H9 (cell line): ENCODE results near the gene EPB41. TPM values are rescaled to one million over a fixed set of nuclear protein-coding genes. Genes with fewer than 3 reads are reported as not detected.

Experiments used
- DNase-seq: peaks from one replicate; pipeline ENCODE4 v3.0.0-alpha.2; 2017
- H2AFZ ChIP-seq: one replicate; pipeline ENCODE4 v1.6.1; 2013; ENCODE audit warnings: mild to moderate bottlenecking, low read length, control low read depth, moderate library complexity
- H2AK5ac ChIP-seq: 2 replicates; pipeline ENCODE4 v1.6.1; 2013; ENCODE audit warnings: low read length, control low read depth, mixed read lengths; ENCODE audit not compliant: insufficient read length
- H2BK120ac ChIP-seq: one replicate; pipeline ENCODE4 v1.6.1; 2013; ENCODE audit warnings: low read depth, mild to moderate bottlenecking, low read length, control low read depth, inconsistent platforms; ENCODE audit not compliant: poor library complexity, severe bottlenecking
- H2BK12ac ChIP-seq: 2 replicates; pipeline ENCODE4 v1.6.1; 2013; ENCODE audit warnings: low read length, control low read depth, mixed read lengths, low read depth; ENCODE audit not compliant: insufficient read length
- H2BK15ac ChIP-seq: 2 replicates; pipeline ENCODE4 v1.6.1; 2013; ENCODE audit warnings: low read depth, low read length, control low read depth
- H2BK20ac ChIP-seq: one replicate; pipeline ENCODE4 v1.6.1; 2013; ENCODE audit warnings: low read depth, mild to moderate bottlenecking, low read length, control low read depth, inconsistent platforms; ENCODE audit not compliant: poor library complexity, severe bottlenecking
- H2BK5ac ChIP-seq: 2 replicates; pipeline ENCODE4 v1.6.1; 2013; ENCODE audit warnings: low read length, control low read depth, mixed read lengths; ENCODE audit not compliant: insufficient read length
- H3K14ac ChIP-seq: 2 replicates; pipeline ENCODE4 v1.6.1; 2013; ENCODE audit warnings: low read length, control low read depth; ENCODE audit not compliant: insufficient read depth
- H3K18ac ChIP-seq: 2 replicates; pipeline ENCODE4 v1.6.1; 2013; ENCODE audit warnings: low read depth, mild to moderate bottlenecking, mixed read lengths, low read length, control low read depth; ENCODE audit not compliant: insufficient read length
- H3K23ac ChIP-seq: 2 replicates; pipeline ENCODE4 v1.6.1; 2013; ENCODE audit warnings: low read length, control low read depth, mixed read lengths, low read depth; ENCODE audit not compliant: insufficient read length
- H3K23me2 ChIP-seq: 2 replicates; pipeline ENCODE4 v1.6.1; 2013; ENCODE audit warnings: low read depth, mild to moderate bottlenecking, mixed read lengths, low read length, control low read depth; ENCODE audit not compliant: insufficient read length, poor library complexity, severe bottlenecking
- H3K27ac ChIP-seq: 2 replicates; pipeline ENCODE4 v1.5.1; 2013; ENCODE audit warnings: low read length, control low read depth, mixed read lengths, low read depth; ENCODE audit not compliant: insufficient read length
- H3K27me3 ChIP-seq: 2 replicates; pipeline ENCODE4 v1.6.1; 2013; ENCODE audit warnings: low read length, control low read depth, inconsistent platforms; ENCODE audit not compliant: insufficient read depth
- H3K4ac ChIP-seq: 2 replicates; pipeline ENCODE4 v1.6.1; 2013; ENCODE audit warnings: low read depth, mild to moderate bottlenecking, control low read depth, inconsistent platforms, low read length, moderate library complexity
- H3K4me1 ChIP-seq: 2 replicates; pipeline ENCODE4 v1.6.1; 2013; ENCODE audit warnings: low read length, control low read depth, inconsistent platforms; ENCODE audit not compliant: insufficient read depth
- H3K4me2 ChIP-seq: 2 replicates; pipeline ENCODE4 v1.6.1; 2013; ENCODE audit warnings: low read length, control low read depth, mixed read lengths; ENCODE audit not compliant: insufficient read length, insufficient read depth
- H3K56ac ChIP-seq: 2 replicates; pipeline ENCODE4 v1.6.1; 2013; ENCODE audit warnings: low read depth, mild to moderate bottlenecking, mixed read lengths, low read length, control low read depth; ENCODE audit not compliant: insufficient read length
- H3K79me1 ChIP-seq: 2 replicates; pipeline ENCODE4 v1.6.1; 2013; ENCODE audit warnings: low read depth, mild to moderate bottlenecking, moderate library complexity, low read length, control low read depth, inconsistent platforms; ENCODE audit not compliant: insufficient read depth, poor library complexity, severe bottlenecking
- H3K79me2 ChIP-seq: 2 replicates; pipeline ENCODE4 v1.6.1; 2013; ENCODE audit warnings: low read length, control low read depth, inconsistent platforms; ENCODE audit not compliant: insufficient read depth
- H3K9ac ChIP-seq: 2 replicates; pipeline ENCODE4 v1.6.1; 2013; ENCODE audit warnings: low read length, control low read depth, mixed read lengths; ENCODE audit not compliant: insufficient read length; ENCODE audit errors: extremely low read depth
- H3K9me3 ChIP-seq: one replicate; pipeline ENCODE4 v1.6.1; 2013; ENCODE audit warnings: low read depth, low read length, inconsistent platforms; ENCODE audit not compliant: control insufficient read depth
- H3T11ph ChIP-seq: one replicate; pipeline ENCODE4 v1.6.1; 2013; ENCODE audit warnings: mild to moderate bottlenecking, low read length, control low read depth, inconsistent platforms
- H4K20me1 ChIP-seq: one replicate; pipeline ENCODE4 v1.6.1; 2013; ENCODE audit not compliant: control insufficient read depth, insufficient read length, insufficient read depth
- H4K5ac ChIP-seq: 2 replicates; pipeline ENCODE4 v1.6.1; 2013; ENCODE audit warnings: low read depth, mild to moderate bottlenecking, mixed read lengths, low read length, control low read depth; ENCODE audit not compliant: insufficient read length
- H4K8ac ChIP-seq: replicated peaks from 2 replicates; pipeline ENCODE4 v1.6.1; 2013; ENCODE audit warnings: low read length, control low read depth, mixed read lengths, low read depth; ENCODE audit not compliant: insufficient read length
- H4K91ac ChIP-seq: 2 replicates; pipeline ENCODE4 v1.6.1; 2013; ENCODE audit warnings: low read depth, mild to moderate bottlenecking, moderate library complexity, mixed read lengths, low read length, control low read depth; ENCODE audit not compliant: insufficient read length
- H3K27ac Mint-ChIP-seq, 3 experiments: 2 replicates in 2 of 3; 3 replicates in 1 of 3; pipeline ENCODE4 v1.8.0; 2020 to 2021; ENCODE audit warnings: mixed read lengths in 3 of 3, mild to moderate bottlenecking in 1 of 3, moderate library complexity in 1 of 3
- H3K27me3 Mint-ChIP-seq: 2 replicates; pipeline ENCODE4 v1.8.0; 2021; ENCODE audit warnings: low read depth, mild to moderate bottlenecking, moderate library complexity, mixed read lengths
- H3K36me3 Mint-ChIP-seq, 3 experiments: 2 replicates in 2 of 3; 3 replicates in 1 of 3; pipeline ENCODE4 v1.8.0; 2020 to 2021; ENCODE audit warnings: low read depth in 3 of 3, mixed read lengths in 3 of 3; ENCODE audit not compliant: insufficient read depth in 1 of 3
- H3K4me1 Mint-ChIP-seq, 2 experiments: 2 replicates each; pipeline ENCODE4 v1.8.0; 2020; ENCODE audit warnings: mixed read lengths in 2 of 2
- H3K4me3 Mint-ChIP-seq, 2 experiments: 2 replicates in 1 of 2; 3 replicates in 1 of 2; pipeline ENCODE4 v1.8.0; 2020 to 2021; ENCODE audit warnings: mild to moderate bottlenecking in 2 of 2, mixed read lengths in 2 of 2, moderate library complexity in 1 of 2
- H3K9me3 Mint-ChIP-seq, 2 experiments: 2 replicates in 1 of 2; 3 replicates in 1 of 2; pipeline ENCODE4 v1.8.0; 2020; ENCODE audit warnings: mild to moderate bottlenecking in 2 of 2, mixed read lengths in 2 of 2, moderate library complexity in 1 of 2
- WGBS: extraction: QIAGEN DNeasy Blood & Tissue Kit; methylation state at CpG from one replicate; pipeline ENCODE4 v1.1.7; 2013; ENCODE audit warnings: missing lambda C conversion rate, low lambda C conversion rate, mixed read lengths; ENCODE audit not compliant: insufficient read length; ENCODE audit errors: extremely low coverage; 5-methylcytosine and 5-hydroxymethylcytosine counted together
- total RNA-seq: library from RNA; stranded (reverse); gene quantifications from 2 replicates; pipeline ENCODE4 v1.2.1, GENCODE V29; 2021
- TF ChIP-seq, protein P1 (sequence below): fragments of 200-600 bp; sonication (generic); conservative IDR thresholded peaks from 3 replicates; pipeline ENCODE4 v1.8.0; 2021; ENCODE audit warnings: antibody characterized with exemption, mild to moderate bottlenecking

The EPB41 gene
- total RNA-seq, 1 experiment from 2014 or later: 75.4 TPM

DNA sequence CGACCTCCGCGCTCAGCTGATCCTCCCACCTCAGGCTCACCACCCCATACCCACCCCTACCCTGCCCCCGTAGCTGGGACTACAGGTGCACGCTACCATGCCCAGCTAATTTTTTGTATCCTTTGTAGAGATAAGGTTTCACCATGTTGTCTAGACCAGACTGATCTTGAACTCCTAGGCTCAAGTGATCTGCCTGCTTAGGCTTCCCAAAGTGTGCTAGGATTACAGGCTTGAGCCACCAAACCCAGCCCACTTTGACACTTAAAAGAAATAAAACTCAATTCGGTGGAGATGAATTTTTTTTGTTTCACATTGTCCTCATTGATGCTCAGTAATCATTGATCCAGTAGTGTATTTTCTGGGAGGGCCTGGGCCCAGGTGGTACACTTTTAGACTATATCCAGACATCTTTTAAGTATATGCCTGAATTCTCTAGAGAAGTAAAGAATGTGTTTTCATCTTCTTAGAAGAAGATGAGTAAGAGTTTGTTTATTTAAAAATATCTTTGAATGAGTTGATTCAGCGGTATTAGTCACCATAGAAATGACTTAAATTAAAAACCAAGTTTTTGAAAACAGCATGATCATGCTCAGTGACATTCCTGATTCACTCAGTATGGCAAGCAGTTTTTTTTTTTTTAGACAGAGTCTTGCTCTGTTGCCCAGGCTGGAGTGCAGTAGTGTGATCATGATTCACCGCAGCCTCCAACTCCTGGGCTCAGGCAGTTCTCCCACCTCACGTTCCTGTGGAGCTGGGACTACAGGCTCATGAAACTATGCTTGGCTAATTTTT, 57.8 kb downstream of the EPB41 start:
- H3K27me3 ChIP-seq: no peaks in the 10 kb centered on the region
- H2BK5ac ChIP-seq: no peak overlapping the region
- no peak for DNase-seq
- H2BK120ac ChIP-seq: no peak overlapping the region
- peaks cover 13 to 16% of the 10 kb centered on the region in 2 experiments for H3K4me1 Mint-ChIP-seq
- H3K4me2 ChIP-seq: no peak overlapping the region
- H3K36me3 Mint-ChIP-seq: no peaks in the 10 kb centered on the region
- H3K79me1 ChIP-seq: peaks cover 2% of the 10 kb centered on the region
- no CpG with 5 or more reads among the region's 9 CpGs for WGBS
- no peaks in the 10 kb centered on the region; the same call in 1 of the 2 replicates for H3K4me1 ChIP-seq
- no peaks in the 10 kb centered on the region for H3K23me2 ChIP-seq
- no peaks in the 10 kb centered on the region for H3K79me2 ChIP-seq
- H3K23ac ChIP-seq: no peak overlapping the region
- no peak overlapping the region for H2BK15ac ChIP-seq
- TF ChIP-seq, protein P1, sequence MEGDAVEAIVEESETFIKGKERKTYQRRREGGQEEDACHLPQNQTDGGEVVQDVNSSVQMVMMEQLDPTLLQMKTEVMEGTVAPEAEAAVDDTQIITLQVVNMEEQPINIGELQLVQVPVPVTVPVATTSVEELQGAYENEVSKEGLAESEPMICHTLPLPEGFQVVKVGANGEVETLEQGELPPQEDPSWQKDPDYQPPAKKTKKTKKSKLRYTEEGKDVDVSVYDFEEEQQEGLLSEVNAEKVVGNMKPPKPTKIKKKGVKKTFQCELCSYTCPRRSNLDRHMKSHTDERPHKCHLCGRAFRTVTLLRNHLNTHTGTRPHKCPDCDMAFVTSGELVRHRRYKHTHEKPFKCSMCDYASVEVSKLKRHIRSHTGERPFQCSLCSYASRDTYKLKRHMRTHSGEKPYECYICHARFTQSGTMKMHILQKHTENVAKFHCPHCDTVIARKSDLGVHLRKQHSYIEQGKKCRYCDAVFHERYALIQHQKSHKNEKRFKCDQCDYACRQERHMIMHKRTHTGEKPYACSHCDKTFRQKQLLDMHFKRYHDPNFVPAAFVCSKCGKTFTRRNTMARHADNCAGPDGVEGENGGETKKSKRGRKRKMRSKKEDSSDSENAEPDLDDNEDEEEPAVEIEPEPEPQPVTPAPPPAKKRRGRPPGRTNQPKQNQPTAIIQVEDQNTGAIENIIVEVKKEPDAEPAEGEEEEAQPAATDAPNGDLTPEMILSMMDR: no peak
- H3K18ac ChIP-seq: no peak overlapping the region
- H3K27ac Mint-ChIP-seq: peak overlapping the region; percentile 21 to 77 (median 66); a peak in 4 of 7 replicates
- H3K4ac ChIP-seq: no peak overlapping the region
- H3K4me3 Mint-ChIP-seq: no peak overlapping the region
- H2AK5ac ChIP-seq: no peak overlapping the region
- H3K9me3 Mint-ChIP-seq: no peaks in the 10 kb centered on the region
- H4K20me1 ChIP-seq: no peaks in the 10 kb centered on the region
- no peak overlapping the region for H3K27ac ChIP-seq
- no peak overlapping the region for H3K56ac ChIP-seq
- no peak overlapping the region for H4K8ac ChIP-seq
- no peak overlapping the region for H3K9ac ChIP-seq
- H3K14ac ChIP-seq: no peak overlapping the region
- no peak overlapping the region for H4K5ac ChIP-seq
- H2BK12ac ChIP-seq: no peak overlapping the region
- no peaks in the 10 kb centered on the region for H3K9me3 ChIP-seq
- no peaks in the 10 kb centered on the region for H3K27me3 Mint-ChIP-seq
- H2BK20ac ChIP-seq: no peak overlapping the region
- no peak overlapping the region for H4K91ac ChIP-seq
- no peak overlapping the region for H3T11ph ChIP-seq
- no peak overlapping the region for H2AFZ ChIP-seq
